MCF 10A (cell line): ENCODE results near the gene MTUS2. TPM values are rescaled to one million over a fixed set of nuclear protein-coding genes. Genes with fewer than 3 reads are reported as not detected.
A peak's percentile ranks its signal among the peaks of the same experiment; 100 is the strongest.

ENCODE experiments used
- BruUV-seq: library from RNA; stranded (reverse); fragments of 400-500 nt; replicated peaks from 2 replicates; lab custom pipeline; 2021; lab: Mats Ljungman, UMichigan
- CTCF ChIA-PET: fragments of 300-600 bp; sonication (Branson Sonifier 250); formaldehyde crosslinking; extraction: SDS; loops from one replicate; lab custom pipeline; 2021; ENCODE audit warnings: antibody characterized with exemption, inconsistent platforms; lab: Yijun Ruan, JAX
- POLR2A ChIA-PET: fragments of 300-600, 350-650 bp; sonication (Branson Sonifier 250); formaldehyde crosslinking; extraction: SDS; loops from one replicate; lab custom pipeline; 2020; ENCODE audit warnings: antibody characterized with exemption, inconsistent platforms; lab: Yijun Ruan, JAX
- DNase-seq: peaks from one replicate; pipeline ENCODE4 v3.0.0-alpha.2; 2018; ENCODE audit not compliant: unreplicated experiment
- H3K27ac Mint-ChIP-seq: one replicate; pipeline ENCODE4 v1.8.0; 2022; ENCODE audit warnings: mild to moderate bottlenecking, low read depth, mixed read lengths; ENCODE audit not compliant: unreplicated experiment
- H3K27me3 Mint-ChIP-seq: one replicate; pipeline ENCODE4 v1.8.0; 2022; ENCODE audit warnings: mixed read lengths; ENCODE audit not compliant: insufficient read depth, unreplicated experiment
- H3K36me3 Mint-ChIP-seq: one replicate; pipeline ENCODE4 v1.8.0; 2022; ENCODE audit warnings: mild to moderate bottlenecking, moderate library complexity, mixed read lengths; ENCODE audit not compliant: insufficient read depth, unreplicated experiment
- H3K4me1 Mint-ChIP-seq: one replicate; pipeline ENCODE4 v1.8.0; 2022; ENCODE audit warnings: mixed read lengths; ENCODE audit not compliant: insufficient read depth, unreplicated experiment
- H3K4me3 Mint-ChIP-seq: one replicate; pipeline ENCODE4 v1.8.0; 2022; ENCODE audit warnings: mild to moderate bottlenecking, moderate library complexity, mixed read lengths; ENCODE audit not compliant: unreplicated experiment
- H3K9me3 Mint-ChIP-seq: one replicate; pipeline ENCODE4 v1.8.0; 2022; ENCODE audit warnings: mixed read lengths; ENCODE audit not compliant: unreplicated experiment
- CTCF ChIP-seq: fragments of 200-600 bp; IDR thresholded peaks from one replicate; pipeline ENCODE4 v1.8.0; 2022; ENCODE audit warnings: antibody characterized with exemption, mild to moderate bottlenecking; ENCODE audit not compliant: unreplicated experiment
- intact Hi-C: fragments of 100-400 bp; cut with micrococcal nuclease; formaldehyde crosslinking; loops from 2 replicates; pipeline ENCODE4 v1.14.1; 2022
- total RNA-seq: library from RNA; stranded (reverse); gene quantifications from 2 replicates; pipeline ENCODE4 v1.2.3, GENCODE V29; 2022

Gene MTUS2
- total RNA-seq, 1 experiment from 2014 or later, result not detected

GRCh38 chr13:29540334-29540733, 720.2 kb downstream of the MTUS2 start:
- H3K4me1 Mint-ChIP-seq, result no peaks in the 10 kb centered on the region
- peaks cover 34% of the 10 kb centered on the region for H3K36me3 Mint-ChIP-seq
- TF ChIP-seq CTCF, result no peak
- ChIA-PET CTCF (no interaction called here), POLR2A (interaction anchor here (0.9 kb wide), 1 partner anchor 13 kb away, joined by 4 read pairs; no protein-coding TSS in a partner anchor)
- DNase-seq, result no peak
- no peaks in the 10 kb centered on the region for H3K27me3 Mint-ChIP-seq
- no peak overlapping the region for H3K4me3 Mint-ChIP-seq
- H3K9me3 Mint-ChIP-seq, result no peaks in the 10 kb centered on the region
- no TSS peak for BruUV-seq
- intact Hi-C loops, result no loop called here
- H3K27ac Mint-ChIP-seq, result no peak overlapping the region

DNA sequence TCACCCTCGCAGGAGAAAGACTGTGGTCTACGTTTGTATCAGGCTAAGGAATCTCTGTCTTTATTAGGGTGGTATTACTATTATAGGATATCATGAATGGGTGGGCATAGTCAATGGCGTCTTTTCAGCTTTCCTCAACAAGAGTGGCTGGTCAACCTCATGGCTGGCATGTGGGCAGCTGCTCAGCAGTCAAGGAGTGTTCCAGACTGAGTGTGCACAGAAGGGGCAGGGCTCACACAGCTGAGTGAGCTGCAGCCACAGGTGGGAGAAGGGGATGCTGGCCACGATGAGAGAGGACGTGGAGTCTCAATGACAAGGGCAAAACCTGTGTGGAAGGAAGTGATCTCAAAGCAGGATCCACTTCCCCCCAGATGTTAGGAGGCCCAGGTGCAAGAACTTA, 720.7 kb downstream of the MTUS2 start:
- no peak overlapping the region for H3K27ac Mint-ChIP-seq
- no peaks in the 10 kb centered on the region for H3K9me3 Mint-ChIP-seq
- no peaks in the 10 kb centered on the region for H3K27me3 Mint-ChIP-seq
- BruUV-seq, result no TSS peak
- peaks cover 38% of the 10 kb centered on the region for H3K36me3 Mint-ChIP-seq
- H3K4me3 Mint-ChIP-seq, result no peak overlapping the region
- ChIA-PET POLR2A (no interaction called here), CTCF (interaction anchor here (0.6 kb wide), 1 partner anchor 182 kb away, joined by 3 read pairs; no protein-coding TSS in a partner anchor)
- H3K4me1 Mint-ChIP-seq, result no peaks in the 10 kb centered on the region
- no peak for TF ChIP-seq CTCF
- no peak for DNase-seq
- intact Hi-C loops, result no loop called here

GRCh38 chr13:29541400-29541799, 721.3 kb downstream of the MTUS2 start:
- ChIA-PET POLR2A (no interaction called here), CTCF (interaction anchor here (0.6 kb wide), 1 partner anchor 182 kb away, joined by 3 read pairs; no protein-coding TSS in a partner anchor)
- DNase-seq, result no peak
- H3K4me3 Mint-ChIP-seq, result no peak overlapping the region
- H3K4me1 Mint-ChIP-seq, result no peaks in the 10 kb centered on the region
- no peaks in the 10 kb centered on the region for H3K9me3 Mint-ChIP-seq
- BruUV-seq, result no TSS peak
- no peaks in the 10 kb centered on the region for H3K27me3 Mint-ChIP-seq
- peak overlapping the region; percentile 16 for H3K27ac Mint-ChIP-seq
- intact Hi-C loops, result no loop called here
- TF ChIP-seq CTCF, result no peak
- peaks cover 38% of the 10 kb centered on the region for H3K36me3 Mint-ChIP-seq

DNA sequence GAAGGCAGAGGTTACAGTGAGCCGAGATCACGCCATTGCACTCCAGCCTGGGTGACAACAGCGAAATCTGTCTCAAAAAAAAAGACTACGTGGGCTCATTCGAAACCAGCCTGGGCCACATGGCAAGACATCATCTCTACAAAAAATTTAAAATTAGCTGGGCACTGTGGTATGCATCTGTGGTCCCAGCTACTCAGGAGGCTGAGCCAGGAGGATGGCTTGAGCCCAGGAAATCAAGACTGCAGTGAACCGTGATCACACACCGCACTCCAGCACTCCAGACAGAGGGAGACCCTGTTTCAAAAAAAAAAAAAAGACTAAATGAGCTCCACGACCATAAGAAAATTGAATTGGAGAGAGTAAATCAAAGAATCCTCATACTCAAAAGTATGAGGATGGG, 722.2 kb downstream of the MTUS2 start:
- Mint-ChIP-seq H3K27ac (no peak overlapping the region), H3K9me3 (no peaks in the 10 kb centered on the region), H3K27me3 (no peaks in the 10 kb centered on the region), H3K4me1 (no peaks in the 10 kb centered on the region), H3K4me3 (no peak overlapping the region), H3K36me3 (peaks cover 39% of the 10 kb centered on the region)
- intact Hi-C loops, result no loop called here
- BruUV-seq, result no TSS peak
- TF ChIP-seq CTCF, result no peak
- CTCF ChIA-PET, result interaction anchor here (0.6 to 1.6 kb wide), 5 partner anchors 18 to 889 kb away, joined by 3 to 4 read pairs (median 3); no protein-coding TSS in a partner anchor
- no peak for DNase-seq
- POLR2A ChIA-PET, result interaction anchor here (0.7 kb wide), 1 partner anchor 13 kb away, joined by 3 read pairs; no protein-coding TSS in a partner anchor
